Fibroblast of lung (primary cell): ENCODE results near the gene PYGL.

ENCODE experiments used
- CTCF ChIP-seq, 2 donors: IDR thresholded peaks in 1 of 2; conservative IDR thresholded peaks in 1 of 2; 1 replicate in 1 of 2; 2 replicates in 1 of 2; pipeline ENCODE4 v1.5.1; 2011 to 2012; ENCODE audit warnings: low read length in 2 of 2, control low read depth in 1 of 2, inconsistent platforms in 1 of 2, low read depth in 1 of 2, mild to moderate bottlenecking in 1 of 2
- EZH2 ChIP-seq: IDR thresholded peaks from 2 replicates; pipeline ENCODE4 v1.5.1; 2012; ENCODE audit warnings: low read length, control low read depth, mild to moderate bottlenecking; ENCODE audit errors: missing control alignments

GRCh38 chr14:50977863-50978528 lies 33.7 kb upstream of the PYGL start:
- no peak for TF ChIP-seq CTCF (conservative IDR thresholded peaks at IDR 0.05 in 1 of 2, IDR thresholded peaks at IDR 0.05 in 1 of 2; ENCODE audit: low read depth in 1 of 2, low read length in 2 of 2)
- no peak for TF ChIP-seq EZH2
